HG03097 (cell line): ENCODE results near the gene RIT2.

Source experiments
- ATAC-seq: cut with Tn5 transposase; IDR thresholded peaks from one replicate; pipeline ENCODE4 v1.9.1; 2021; ENCODE audit not compliant: unreplicated experiment, low FRiP score

The RIT2 gene

GRCh38 chr18:43115076-43115921, at the start of gene RIT2:
TSS of gene RIT2 (minus strand) at chr18:43115685.
- no peak for ATAC-seq

- ATAC-seq: no peak
Observed at GRCh38 chr18:43161528-43161927, 46.0 kb upstream of the RIT2 start.

GRCh38 chr18:43160509-43160908, 45.0 kb upstream of the RIT2 start:
- no peak for ATAC-seq

GRCh38 chr18:43159926-43160325, 44.4 kb upstream of the RIT2 start:
- ATAC-seq: no peak

- ATAC-seq: no peak
Observed at GRCh38 chr18:43159086-43159770, 43.7 kb upstream of the RIT2 start.

- no peak for ATAC-seq
Observed at GRCh38 chr18:43158381-43158780, 42.9 kb upstream of the RIT2 start.

GRCh38 chr18:43155842-43156241, 40.4 kb upstream of the RIT2 start:
- no peak for ATAC-seq

GRCh38 chr18:43148231-43148630, 32.7 kb upstream of the RIT2 start:
- no peak for ATAC-seq

GRCh38 chr18:43141208-43141607, 25.7 kb upstream of the RIT2 start:
- ATAC-seq: no peak

GRCh38 chr18:43139288-43139946, 23.9 kb upstream of the RIT2 start:
- ATAC-seq: no peak

GRCh38 chr18:43134876-43135275, 19.4 kb upstream of the RIT2 start:
- no peak for ATAC-seq

- no peak for ATAC-seq
Observed at GRCh38 chr18:43130716-43131260, 15.3 kb upstream of the RIT2 start.

- ATAC-seq: no peak
Observed at GRCh38 chr18:43129946-43130524, 14.6 kb upstream of the RIT2 start.

GRCh38 chr18:43125471-43125870, 10.0 kb upstream of the RIT2 start:
- no peak for ATAC-seq

GRCh38 chr18:43122955-43123354, 7.5 kb upstream of the RIT2 start:
- no peak for ATAC-seq

GRCh38 chr18:43116699-43117294, 1.3 kb upstream of the RIT2 start:
- ATAC-seq: no peak

- no peak for ATAC-seq
Observed at GRCh38 chr18:43113220-43113895, 2.1 kb downstream of the RIT2 start.

GRCh38 chr18:43108882-43109281, 6.6 kb downstream of the RIT2 start:
- ATAC-seq: no peak

- no peak for ATAC-seq
Observed at GRCh38 chr18:43108469-43108868, 7.0 kb downstream of the RIT2 start.

- ATAC-seq: no peak
Observed at GRCh38 chr18:43093646-43094045, 21.8 kb downstream of the RIT2 start.
